Urinary bladder (tissue), 4 donors: ENCODE results near the gene COPG2. TPM values are rescaled to one million over a fixed set of nuclear protein-coding genes. Genes with fewer than 3 reads are reported as not detected.
"Not testable (repeated sequence)": the region's sequence is repeated elsewhere in the genome, so short reads cannot be mapped to it uniquely, and the experiment has no call there.

Experiments
- DNase-seq: peaks from one replicate; pipeline ENCODE4 v3.0.0-alpha.2; 2015; ENCODE audit errors: extremely low spot score
- H3K27ac ChIP-seq: one replicate; pipeline ENCODE4 v1.5.1; 2013; ENCODE audit warnings: low read depth, mild to moderate bottlenecking, moderate library complexity
- H3K36me3 ChIP-seq: one replicate; pipeline ENCODE4 v1.6.1; 2013; ENCODE audit warnings: mild to moderate bottlenecking, moderate library complexity; ENCODE audit not compliant: insufficient read depth
- H3K4me1 ChIP-seq: one replicate; pipeline ENCODE4 v1.6.1; 2013; ENCODE audit warnings: mild to moderate bottlenecking, moderate library complexity; ENCODE audit not compliant: insufficient read depth
- H3K4me3 ChIP-seq: one replicate; pipeline ENCODE4 v1.5.1; 2013; ENCODE audit warnings: low read depth, low read length
- WGBS: extraction: QIAGEN DNeasy Blood & Tissue Kit; methylation state at CpG from one replicate; pipeline ENCODE4 v1.1.7; 2013; 5-methylcytosine and 5-hydroxymethylcytosine counted together
- polyA plus RNA-seq: library from polyadenylated mRNA; stranded (reverse); fragments of 200-250 nt; gene quantifications from one replicate; pipeline ENCODE4 v1.2.3, GENCODE V29; 2013
- total RNA-seq: library from RNA; depleted of rRNA; stranded (reverse); fragments of >200 nt; gene quantifications from one replicate; pipeline ENCODE4 v1.2.3, GENCODE V29; 2014
- donor health status: healthy with polysubstance abuse.
- donor health status: healthy.

COPG2 gene
- total and polyA plus RNA-seq, 2 donors, result 17.2 to 29.4 TPM

DNA sequence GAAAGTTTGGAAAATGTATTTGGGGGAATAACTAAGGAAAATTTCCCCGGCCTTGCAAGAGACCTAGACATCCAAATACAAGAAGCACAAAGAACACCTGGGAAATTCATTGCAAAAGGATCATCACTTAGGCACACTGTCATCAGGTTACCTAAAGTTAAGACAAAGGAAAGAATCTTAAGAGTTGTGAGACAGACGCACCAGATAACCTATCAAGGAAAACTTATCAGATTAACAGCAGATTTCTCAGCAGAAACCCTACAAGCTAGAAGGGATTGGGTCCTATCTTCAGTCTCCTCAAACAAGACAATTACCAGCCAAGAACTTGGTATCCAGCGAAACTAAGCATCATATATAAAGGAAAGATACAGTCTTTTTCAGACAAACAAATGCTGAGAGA, 93.4 kb downstream of the COPG2 start:
- not testable (repeated sequence) for DNase-seq, H3K4me3 ChIP-seq, H3K27ac ChIP-seq, H3K4me1 ChIP-seq, H3K36me3 ChIP-seq
- WGBS, result 96% methylated on average over 3 of the region's 3 CpGs

DNA sequence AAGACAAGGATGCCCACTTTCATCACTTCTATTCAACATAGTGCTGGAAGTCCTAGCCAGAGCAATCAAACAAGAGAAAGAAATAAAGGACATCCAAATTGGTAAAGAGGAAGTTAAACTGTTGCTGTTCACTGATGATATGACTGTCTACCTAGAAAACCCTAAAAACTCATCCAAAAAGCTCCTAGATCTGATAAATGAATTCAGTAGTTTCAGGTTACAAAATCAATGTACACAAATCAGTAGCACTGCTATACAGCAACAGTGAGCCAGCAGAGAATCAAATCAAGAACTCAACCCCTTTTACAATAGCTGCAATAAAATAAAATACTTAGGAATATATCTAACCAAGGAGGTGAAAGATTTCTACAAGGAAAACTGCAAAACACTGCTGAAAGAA, 98.4 kb downstream of the COPG2 start:
- not testable (repeated sequence) for DNase-seq, H3K4me1 ChIP-seq, H3K36me3 ChIP-seq, H3K4me3 ChIP-seq, H3K27ac ChIP-seq

DNA sequence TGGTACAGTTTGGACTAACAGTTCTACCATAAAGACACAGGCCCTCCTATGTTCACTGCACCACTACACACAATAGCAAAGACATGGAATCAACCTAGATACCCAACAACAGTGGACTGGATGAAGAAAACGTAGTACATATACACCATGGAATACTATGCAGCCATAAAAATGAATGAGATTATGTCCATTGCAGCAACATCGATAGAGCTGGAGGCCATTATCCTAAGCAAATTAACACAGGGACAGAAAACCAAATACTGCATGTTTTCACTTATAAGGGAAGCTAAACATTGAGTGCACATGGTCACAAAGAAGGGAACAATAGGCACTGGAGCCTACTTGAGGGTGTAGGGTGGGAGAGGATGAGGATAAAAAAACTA, 101.7 kb downstream of the COPG2 start:
- DNase-seq, result no peak
- Histone ChIP-seq H3K36me3 (no peaks in the 10 kb centered on the region), H3K27ac (no peak overlapping the region), H3K4me3 (no peak overlapping the region), H3K4me1 (no peaks in the 10 kb centered on the region)
- WGBS, result 84% methylated on average over 2 of the region's 2 CpGs

DNA sequence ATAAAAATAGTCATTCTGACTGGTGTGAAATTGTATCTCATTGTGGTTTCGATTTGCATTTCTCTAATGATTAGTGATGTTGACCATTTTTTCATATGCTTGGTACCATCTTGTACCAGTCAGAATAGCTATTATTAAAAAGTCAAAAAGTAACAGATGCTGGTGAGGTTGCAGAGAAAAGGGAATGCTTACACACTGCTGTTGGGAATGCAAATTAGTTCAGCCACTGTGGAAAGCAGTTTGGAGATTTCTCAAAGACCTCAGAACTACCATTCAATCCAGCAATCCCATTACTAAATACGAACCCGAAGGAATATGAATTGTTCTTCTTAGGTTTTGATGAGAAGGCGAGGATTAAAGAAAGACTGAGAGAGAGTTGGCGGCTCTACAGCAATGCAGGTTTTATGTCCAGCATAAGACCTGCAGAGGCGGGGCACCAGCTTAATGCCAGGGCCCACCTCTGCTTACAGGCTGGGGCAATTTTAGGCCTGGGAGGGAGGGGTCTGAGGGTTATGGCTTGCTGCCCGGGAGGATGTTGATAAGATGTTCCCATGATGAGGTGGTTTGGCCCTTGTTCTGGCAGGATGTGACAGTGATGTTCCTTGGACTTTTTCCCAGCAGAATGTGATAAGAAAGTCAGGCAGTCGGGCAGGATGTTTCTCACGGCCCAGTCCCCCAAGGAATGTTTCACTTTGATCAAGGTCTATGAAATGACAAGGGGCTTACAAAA, 102.2 kb downstream of the COPG2 start:
- 51% methylated on average over 9 of the region's 9 CpGs for WGBS
- H3K4me1 ChIP-seq, result no peaks in the 10 kb centered on the region
- no peak overlapping the region for H3K27ac ChIP-seq
- DNase-seq, result no peak
- H3K36me3 ChIP-seq, result no peaks in the 10 kb centered on the region
- H3K4me3 ChIP-seq, result no peak overlapping the region

DNA sequence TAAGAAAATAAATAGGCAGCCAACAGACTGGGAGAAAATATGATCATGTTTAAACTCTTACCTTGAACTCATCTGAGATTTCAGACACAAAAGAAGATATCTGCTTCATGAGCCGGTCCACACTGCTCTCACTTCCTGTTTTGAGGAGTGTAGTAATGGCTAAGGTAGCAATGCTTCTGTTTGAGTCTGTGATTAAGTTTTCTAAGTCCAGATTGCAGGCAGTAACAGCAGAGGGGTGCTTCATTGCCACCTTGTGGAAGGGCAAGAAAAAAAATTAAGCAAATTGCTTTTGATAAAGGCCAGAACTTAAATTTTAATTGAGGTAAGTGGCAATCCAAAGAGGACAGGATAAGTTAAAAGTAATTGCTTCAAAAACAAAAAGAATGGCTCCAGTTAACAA, 107.6 kb downstream of the COPG2 start:
- WGBS, result 79% methylated on average over 1 of the region's 1 CpG
- Histone ChIP-seq H3K4me1 (no peaks in the 10 kb centered on the region), H3K36me3 (peaks cover 2% of the 10 kb centered on the region), H3K27ac (no peak overlapping the region), H3K4me3 (no peak overlapping the region)
- DNase-seq, result no peak

DNA sequence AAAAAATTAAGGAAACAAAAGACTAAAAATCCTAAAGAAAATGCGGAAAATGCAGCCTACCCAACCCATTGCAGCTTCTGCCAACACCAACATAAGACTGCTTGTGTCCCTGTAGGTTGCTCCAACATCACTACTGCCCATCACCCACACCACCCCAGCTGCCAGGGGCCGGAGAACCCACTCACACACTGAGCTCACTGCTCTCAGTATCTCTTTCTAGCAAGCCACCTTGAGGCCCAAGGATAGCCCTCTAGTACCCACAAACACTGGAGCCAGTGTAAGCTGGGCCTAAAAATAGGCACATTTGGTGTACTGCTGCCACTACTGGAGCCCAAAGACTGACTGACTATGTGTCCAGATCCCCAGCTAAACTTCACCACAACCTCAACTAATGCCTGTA, 109.4 kb downstream of the COPG2 start:
- Histone ChIP-seq H3K4me3 (no peak overlapping the region), H3K27ac (no peak overlapping the region), H3K36me3 (peaks cover 2% of the 10 kb centered on the region), H3K4me1 (no peaks in the 10 kb centered on the region)
- DNase-seq, result no peak
- WGBS, result over 99% methylated on average over 2 of the region's 2 CpGs

DNA sequence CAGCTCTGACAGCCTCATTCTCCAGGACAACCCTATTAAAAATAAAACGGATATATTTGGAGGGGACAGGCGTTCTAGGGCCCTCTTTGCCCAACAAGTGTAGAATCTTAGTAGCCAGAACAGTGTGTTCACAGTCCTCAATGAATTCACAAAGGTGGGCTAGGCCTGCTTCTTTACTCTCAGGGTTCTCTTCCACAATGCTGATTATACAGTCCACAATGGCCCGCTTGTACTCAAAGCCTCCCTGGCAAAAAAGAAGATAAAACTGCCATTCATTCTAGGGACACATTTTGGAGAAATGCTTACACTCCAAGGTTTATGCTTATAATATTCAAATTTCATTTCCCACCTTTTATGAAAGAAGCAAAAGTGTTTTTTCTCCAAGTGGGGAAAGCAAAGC, 114.1 kb downstream of the COPG2 start:
- WGBS, result 81% methylated on average over 3 of the region's 3 CpGs

DNA sequence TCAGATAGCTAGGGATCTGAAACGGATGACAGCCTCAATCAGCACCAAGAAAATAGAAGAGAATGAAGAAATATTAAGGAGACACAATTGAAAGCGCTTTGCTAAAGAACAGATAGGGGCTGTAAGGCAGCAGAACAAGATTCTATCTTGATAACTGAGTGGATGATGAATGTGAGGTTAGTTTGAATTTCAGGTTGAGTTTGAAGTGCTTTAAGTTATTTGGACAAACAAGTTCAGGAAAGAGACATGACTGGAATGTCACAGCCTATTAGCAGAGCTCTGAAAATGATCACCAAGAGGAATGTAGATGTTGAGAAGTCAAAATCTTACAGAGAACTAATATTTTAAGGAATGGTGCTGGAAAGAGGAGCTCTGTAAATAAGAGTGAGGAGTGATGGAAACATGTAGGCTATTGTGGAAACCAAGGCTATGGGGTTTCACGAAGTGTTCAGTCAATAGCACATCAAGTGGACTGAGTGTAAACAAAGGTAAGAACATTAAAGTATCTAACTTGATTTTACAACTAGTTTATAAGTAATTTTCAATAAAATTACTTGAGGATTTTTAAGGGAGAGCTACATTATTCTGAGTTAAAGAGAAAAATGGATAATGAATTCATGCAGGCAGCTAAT, 115.0 kb downstream of the COPG2 start:
- DNase-seq, result no peak
- Histone ChIP-seq H3K4me3 (no peak overlapping the region), H3K27ac (no peak overlapping the region), H3K36me3 (peaks cover 6% of the 10 kb centered on the region), H3K4me1 (no peaks in the 10 kb centered on the region)
- 89% methylated on average over 3 of the region's 3 CpGs for WGBS

More for the DNA sequence above, 114.1 kb downstream of the COPG2 start:
- Histone ChIP-seq H3K27ac (no peak overlapping the region), H3K4me3 (no peak overlapping the region), H3K4me1 (no peaks in the 10 kb centered on the region), H3K36me3 (peaks cover 6% of the 10 kb centered on the region)
- no peak for DNase-seq

DNA sequence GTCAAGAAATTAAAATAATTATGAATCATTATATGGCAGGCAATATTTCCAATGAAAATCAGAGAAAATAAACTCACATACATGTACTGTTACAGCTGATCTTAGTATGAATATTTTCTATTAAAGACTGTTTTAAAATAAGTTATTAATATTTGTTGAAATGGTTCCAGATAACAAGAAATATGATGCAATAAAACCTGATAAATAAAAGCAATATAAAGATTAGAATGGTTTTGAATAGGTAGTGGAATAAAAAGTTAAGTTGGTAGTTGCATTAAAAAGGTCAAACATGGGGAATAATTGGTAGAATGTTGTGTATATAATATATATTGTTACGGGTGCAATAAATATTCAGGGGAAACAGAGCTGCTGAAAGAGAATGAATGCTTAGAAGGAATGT, 124.2 kb downstream of the COPG2 start:
- no peak for DNase-seq
- Histone ChIP-seq H3K4me3 (no peak overlapping the region), H3K4me1 (no peaks in the 10 kb centered on the region), H3K36me3 (no peaks in the 10 kb centered on the region), H3K27ac (no peak overlapping the region)
- WGBS, result 99% methylated on average over 1 of the region's 1 CpG

DNA sequence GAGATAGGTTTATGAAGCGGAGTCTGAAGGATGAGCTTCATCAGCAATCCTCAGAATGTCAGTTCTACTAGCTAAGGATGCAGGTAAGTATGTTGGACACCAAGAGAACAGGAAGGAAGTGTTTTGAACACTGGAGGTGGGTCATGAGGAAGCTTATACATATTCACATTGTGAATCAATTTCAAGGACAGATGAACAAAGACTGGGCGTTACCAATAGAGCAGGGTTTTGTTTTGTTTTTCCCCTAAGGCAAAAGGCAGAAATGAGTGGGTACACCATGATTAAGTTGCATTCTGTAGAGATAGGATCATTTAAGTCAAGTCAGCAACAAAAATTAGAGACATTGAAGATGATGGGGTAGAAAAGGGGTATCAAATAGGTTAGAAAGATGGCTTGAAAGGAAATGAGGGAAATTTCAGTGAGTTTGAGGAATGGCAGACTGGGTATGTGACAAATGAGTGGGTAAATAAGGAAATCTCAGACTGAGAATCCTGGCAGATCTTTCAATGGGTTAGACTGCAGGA, 125.0 kb downstream of the COPG2 start:
- Histone ChIP-seq H3K27ac (no peak overlapping the region), H3K4me1 (no peaks in the 10 kb centered on the region), H3K4me3 (no peak overlapping the region), H3K36me3 (no peaks in the 10 kb centered on the region)
- WGBS, result 98% methylated on average over 2 of the region's 2 CpGs
- DNase-seq, result no peak

DNA sequence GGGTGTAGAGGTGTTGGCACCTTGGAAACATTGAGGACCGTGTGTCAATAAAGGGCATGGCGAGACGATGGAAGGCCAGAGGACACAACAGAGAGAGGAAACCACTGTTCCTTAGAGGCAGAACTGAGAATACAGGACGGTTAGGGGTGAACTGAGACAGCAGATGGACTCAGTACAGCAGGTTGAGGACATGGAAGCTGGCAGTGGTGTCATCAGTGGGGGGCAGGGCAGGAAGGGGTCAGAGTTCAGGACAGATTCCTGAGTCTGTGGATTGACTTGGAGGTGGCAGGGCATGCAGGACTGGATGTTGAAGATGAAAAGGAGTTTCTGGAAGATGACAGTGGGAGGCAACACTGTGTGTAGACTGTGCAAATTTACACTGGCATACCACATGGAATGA, 126.3 kb downstream of the COPG2 start:
- 90% methylated on average over 4 of the region's 4 CpGs for WGBS
- not testable (repeated sequence) for H3K4me1 ChIP-seq, H3K36me3 ChIP-seq, H3K4me3 ChIP-seq, H3K27ac ChIP-seq, DNase-seq

DNA sequence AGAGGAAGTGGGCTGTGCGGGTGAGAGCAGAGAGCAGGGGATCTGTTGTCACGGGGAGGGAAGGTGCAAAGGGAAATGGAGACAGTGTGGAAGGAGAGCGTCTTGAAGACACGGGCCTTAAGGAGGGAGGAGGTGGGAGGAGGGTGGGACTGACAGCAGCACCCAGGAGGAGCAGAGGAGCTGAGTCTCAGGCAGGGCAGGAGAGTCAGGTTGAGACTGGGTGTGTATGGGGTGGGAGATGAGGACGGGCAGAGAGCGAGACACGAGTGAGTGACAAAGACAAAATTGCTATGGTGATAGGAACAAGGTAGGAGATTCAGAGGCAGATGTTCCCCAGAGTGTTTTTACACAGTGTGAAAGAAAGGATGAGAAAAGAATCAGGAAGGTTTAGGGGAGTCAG, 127.3 kb downstream of the COPG2 start:
- H3K4me3 ChIP-seq, H3K36me3 ChIP-seq, DNase-seq, H3K27ac ChIP-seq, H3K4me1 ChIP-seq: not testable (repeated sequence)
- 87% methylated on average over 7 of the region's 7 CpGs for WGBS

DNA sequence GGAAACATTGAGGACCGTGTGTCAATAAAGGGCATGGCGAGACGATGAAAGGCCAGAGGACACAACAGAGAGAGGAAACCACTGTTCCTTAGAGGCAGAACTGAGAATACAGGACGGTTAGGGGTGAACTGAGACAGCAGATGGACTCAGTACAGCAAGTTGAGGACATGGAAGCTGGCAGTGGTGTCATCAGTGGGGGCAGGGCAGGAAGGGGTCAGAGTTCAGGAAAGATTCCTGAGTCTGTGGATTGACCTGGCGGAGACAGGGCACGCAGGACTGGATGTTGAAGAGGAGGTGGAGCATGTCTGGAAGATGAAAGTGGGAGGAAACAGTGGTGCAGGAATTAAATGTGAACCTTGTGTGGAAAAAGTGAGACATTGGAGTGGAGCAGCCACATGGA, 130.7 kb downstream of the COPG2 start:
- H3K36me3 ChIP-seq, H3K4me3 ChIP-seq, DNase-seq, H3K4me1 ChIP-seq, H3K27ac ChIP-seq: not testable (repeated sequence)
- 87% methylated on average over 6 of the region's 6 CpGs for WGBS

DNA sequence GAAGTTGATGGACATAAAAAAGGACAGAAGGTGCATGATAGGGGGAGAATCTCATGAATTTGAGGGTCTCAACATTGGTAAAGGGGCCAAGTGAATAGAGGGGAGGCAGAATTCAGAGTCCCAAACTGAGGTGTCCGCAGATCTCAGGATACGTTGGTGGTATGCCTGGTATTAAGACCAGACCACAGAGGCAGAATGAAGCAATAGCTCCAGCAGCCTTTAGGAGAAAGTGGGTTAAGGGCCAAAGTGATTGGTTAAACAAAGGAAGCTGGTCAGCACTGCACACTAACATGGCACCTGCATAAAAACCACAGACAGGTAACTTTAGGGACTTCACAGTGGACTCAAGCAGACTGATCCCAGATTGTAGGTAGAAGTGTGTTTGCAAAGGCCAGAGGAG, 139.1 kb downstream of the COPG2 start:
- no peak overlapping the region for H3K4me3 ChIP-seq
- H3K4me1 ChIP-seq, result no peaks in the 10 kb centered on the region
- DNase-seq, result no peak
- H3K27ac ChIP-seq, result no peak overlapping the region
- no peaks in the 10 kb centered on the region for H3K36me3 ChIP-seq
- WGBS, result 91% methylated on average over 2 of the region's 2 CpGs
